Measurements from ENCODE around the gene CLDN11.

GRCh38 chr3:170442947-170443346 lies 24.3 kb downstream of the CLDN11 start:
- TF ChIP-seq GATA2 (IDR thresholded peaks at IDR 0.05; ENCODE audit: low read depth, low read length) (no peak), GATA3 (IDR thresholded peaks at IDR 0.05; ENCODE audit: low read depth, low read length) (no peak)
